GM23338 (cell line): ENCODE results near the gene MPV17. TPM values are rescaled to one million over a fixed set of nuclear protein-coding genes. Genes with fewer than 3 reads are reported as not detected.

ENCODE experiments used
- ATAC-seq: fragments of 200-7000 bp; cut with Tn5 transposase; 3 replicates; pipeline ENCODE4 v1.9.1; 2020
- DNase-seq: peaks from one replicate; pipeline ENCODE4 v3.0.0-alpha.2; 2015; ENCODE audit warnings: low spot score
- H2AFZ ChIP-seq: fragments of 200-600 bp; sonication (generic); 2 replicates; pipeline ENCODE4 v1.8.0; 2016; ENCODE audit warnings: antibody characterized with exemption, mild to moderate bottlenecking, moderate library complexity
- H3F3A ChIP-seq: fragments of 200-600 bp; sonication (generic); replicated peaks from 2 replicates; pipeline ENCODE4 v1.8.0; 2017; ENCODE audit warnings: antibody characterized with exemption, mixed run types, low read depth
- H3K27ac ChIP-seq: fragments of 200-600 bp; sonication (generic); 2 replicates; pipeline ENCODE4 v1.6.1; 2016; ENCODE audit warnings: low read depth
- H3K27me3 ChIP-seq: fragments of 200-600 bp; sonication (generic); 2 replicates; pipeline ENCODE4 v1.8.0; 2016; ENCODE audit warnings: mild to moderate bottlenecking, mixed run types, moderate library complexity; ENCODE audit not compliant: insufficient read depth
- H3K36me3 ChIP-seq: fragments of 200-600 bp; sonication (generic); 2 replicates; pipeline ENCODE4 v1.8.0; 2016; ENCODE audit warnings: mild to moderate bottlenecking; ENCODE audit not compliant: insufficient read depth
- H3K4me1 ChIP-seq: fragments of 200-600 bp; sonication (generic); 2 replicates; pipeline ENCODE4 v1.8.0; 2016; ENCODE audit warnings: mild to moderate bottlenecking, moderate library complexity; ENCODE audit not compliant: insufficient read depth
- H3K4me2 ChIP-seq: fragments of 200-600 bp; sonication (generic); 2 replicates; pipeline ENCODE4 v1.7.1; 2017; ENCODE audit warnings: mixed run types
- H3K4me3 ChIP-seq: fragments of 200-600 bp; sonication (generic); 2 replicates; pipeline ENCODE4 v1.6.1; 2016; ENCODE audit warnings: mixed run types
- H3K79me2 ChIP-seq: fragments of 200-600 bp; sonication (generic); replicated peaks from 2 replicates; pipeline ENCODE4 v1.8.0; 2017; ENCODE audit warnings: mild to moderate bottlenecking; ENCODE audit not compliant: insufficient read depth
- H3K9me2 ChIP-seq: fragments of 200-600 bp; sonication (generic); 2 replicates; pipeline ENCODE4 v1.8.0; 2017; ENCODE audit not compliant: insufficient read depth
- H4K20me1 ChIP-seq: fragments of 200-600 bp; sonication (generic); replicated peaks from 2 replicates; pipeline ENCODE4 v1.8.0; 2017; ENCODE audit warnings: mild to moderate bottlenecking; ENCODE audit not compliant: insufficient read depth
- H3K27ac Mint-ChIP-seq: 2 replicates; pipeline ENCODE4 v1.8.0; 2020; ENCODE audit warnings: inconsistent platforms, mild to moderate bottlenecking, moderate library complexity, mixed read lengths
- H3K27me3 Mint-ChIP-seq: 3 replicates; pipeline ENCODE4 v1.8.0; 2022; ENCODE audit warnings: low read depth, mild to moderate bottlenecking, moderate library complexity, mixed read lengths, inconsistent platforms; ENCODE audit not compliant: insufficient read depth, poor library complexity
- H3K36me3 Mint-ChIP-seq: 3 replicates; pipeline ENCODE4 v1.8.0; 2021; ENCODE audit warnings: low read depth, mild to moderate bottlenecking, inconsistent platforms, moderate library complexity, mixed read lengths
- H3K4me1 Mint-ChIP-seq: 3 replicates; pipeline ENCODE4 v1.8.0; 2020; ENCODE audit warnings: mild to moderate bottlenecking, inconsistent platforms, mixed read lengths
- H3K4me3 Mint-ChIP-seq: 3 replicates; pipeline ENCODE4 v1.8.0; 2021; ENCODE audit warnings: moderate library complexity, mild to moderate bottlenecking, inconsistent platforms, mixed read lengths
- H3K9me3 Mint-ChIP-seq: 3 replicates; pipeline ENCODE4 v1.8.0; 2020; ENCODE audit warnings: moderate library complexity, mild to moderate bottlenecking, inconsistent platforms, mixed read lengths
- CREB1 ChIP-seq: fragments of 250-450 bp; sonication (Bioruptor Pico); IDR thresholded peaks from 2 replicates; pipeline ENCODE4 v1.5.0; 2020; ENCODE audit warnings: low read depth, mild to moderate bottlenecking, moderate library complexity
- CTCF ChIP-seq, 2 experiments: fragments of 200-600 bp in 1 of 2; sonication (generic) in 1 of 2; conservative IDR thresholded peaks; 2 replicates each; pipeline versions ENCODE4 v1.5.1 to v1.6.1; 2016 to 2017; ENCODE audit warnings: antibody characterized with exemption in 2 of 2, low read depth in 2 of 2, mild to moderate bottlenecking in 2 of 2, moderate library complexity in 1 of 2
- ETS1 ChIP-seq: IDR thresholded peaks from 2 replicates; pipeline ENCODE4 v1.6.1; 2016; ENCODE audit warnings: antibody characterized with exemption
- EZH2 ChIP-seq: fragments of 200-600 bp; sonication (generic); IDR thresholded peaks from one replicate; pipeline ENCODE4 v1.8.0; 2017; ENCODE audit warnings: antibody characterized with exemption, mild to moderate bottlenecking, low read depth; ENCODE audit not compliant: unreplicated experiment
- EZH2phosphoT487 ChIP-seq: fragments of 200-600 bp; sonication (generic); IDR thresholded peaks from one replicate; pipeline ENCODE4 v1.8.1; 2018; ENCODE audit warnings: antibody characterized with exemption; ENCODE audit not compliant: unreplicated experiment
- JUNB ChIP-seq: IDR thresholded peaks from one replicate; pipeline ENCODE4 v1.6.1; 2016; ENCODE audit warnings: antibody characterized with exemption; ENCODE audit not compliant: unreplicated experiment
- NANOG ChIP-seq: IDR thresholded peaks from 2 replicates; pipeline ENCODE4 v1.6.1; 2016; ENCODE audit warnings: antibody characterized with exemption, borderline replicate concordance
- POLR2AphosphoS5 ChIP-seq: IDR thresholded peaks from 2 replicates; pipeline ENCODE4 v1.6.1; 2016; ENCODE audit warnings: antibody characterized with exemption, low read depth
- REST ChIP-seq: IDR thresholded peaks from one replicate; pipeline ENCODE4 v1.6.1; 2018; ENCODE audit warnings: antibody characterized with exemption; ENCODE audit not compliant: unreplicated experiment
- STAT1 ChIP-seq: IDR thresholded peaks from one replicate; pipeline ENCODE4 v1.6.1; 2016; ENCODE audit warnings: antibody characterized with exemption; ENCODE audit not compliant: unreplicated experiment
- ZNF114 ChIP-seq: fragments of 250-450 bp; sonication (Bioruptor Pico); IDR thresholded peaks from 2 replicates; pipeline ENCODE4 v1.5.0; 2020; ENCODE audit warnings: mild to moderate bottlenecking, moderate library complexity
- ZNF331 ChIP-seq: fragments of 250-450 bp; sonication (Bioruptor Pico); IDR thresholded peaks from 2 replicates; pipeline ENCODE4 v1.5.0; 2020; ENCODE audit warnings: low read depth, mild to moderate bottlenecking, moderate library complexity
- ZNF462 ChIP-seq: fragments of 250-450 bp; sonication (Bioruptor Pico); IDR thresholded peaks from 2 replicates; pipeline ENCODE4 v1.5.0; 2020; ENCODE audit warnings: mild to moderate bottlenecking, moderate library complexity
- polyA plus RNA-seq: library from polyadenylated mRNA; unstranded; fragments of >200 nt; fragmentation: Nextera tagmentation; extraction: Ambion mirVana; gene quantifications from 2 replicates; pipeline ENCODE4 v1.2.1, GENCODE V29; 2016
- total RNA-seq: library from RNA; depleted of rRNA; stranded (reverse); fragments of >200 nt; shearing (Covaris generic); gene quantifications from 2 replicates; pipeline ENCODE4 v1.2.3, GENCODE V29; 2014

Gene MPV17
- total and polyA plus RNA-seq, 2 experiments from 2014 or later, result 52.5 to 94.2 TPM

GRCh38 chr2:27308359-27308881 is 14.5 kb downstream of the MPV17 start, which contains the start of gene UCN:
UCN (minus strand) TSS chr2:27308445; CDS start chr2:27307895, 550 bp downstream.
- H3K4me3 Mint-ChIP-seq, result peak within 1 kb of the TSS; percentile 60
- Histone ChIP-seq H4K20me1 (peaks cover 4% of the 10 kb centered on the region; the same call in 1 of the 2 replicates), H2AFZ (peak within 1 kb of the TSS; percentile 94; the same call in 1 of the 2 replicates), H3F3A (0 out of 2 replicates have a peak, but pooled peaks cover 6% of the 10 kb centered on the region), H3K27me3 (peaks cover 57% of the 10 kb centered on the region), H3K36me3 (no peaks in the 10 kb centered on the region), H3K9me2 (no peaks in the 10 kb centered on the region), H3K27ac (no peak within 1 kb of the TSS), H3K4me3 (peak within 1 kb of the TSS; percentile 55), H3K79me2 (no peaks in the 10 kb centered on the region), H3K4me2 (peak within 1 kb of the TSS; percentile 84), H3K4me1 (peaks cover 9% of the 10 kb centered on the region; the same call in 1 of the 2 replicates)
- peak; percentile 83 for DNase-seq
- peak; percentile 59 for ATAC-seq
- no peak within 1 kb of the TSS for H3K27ac Mint-ChIP-seq
- TF ChIP-seq ZNF331, result no peak
- TF ChIP-seq STAT1, result no peak
- no peak for TF ChIP-seq EZH2phosphoT487
- TF ChIP-seq EZH2, result peak; percentile 32
- no peak for TF ChIP-seq CTCF (conservative IDR thresholded peaks at IDR 0.05; ENCODE audit: low read depth in 2 of 2)
- TF ChIP-seq JUNB, result no peak
- no peak for TF ChIP-seq NANOG
- no peak for TF ChIP-seq ZNF114 (CRISPR knock-in tag)
- TF ChIP-seq ZNF462 (CRISPR knock-in tag), result no peak
- no peak for TF ChIP-seq POLR2AphosphoS5
- no peak for TF ChIP-seq ETS1
- no peak for TF ChIP-seq CREB1 (CRISPR knock-in tag)
- TF ChIP-seq REST, result peak; percentile 97
- H3K9me3 Mint-ChIP-seq, result no peaks in the 10 kb centered on the region
- peaks cover 2% of the 10 kb centered on the region; the same call in 2 of the 3 replicates for H3K4me1 Mint-ChIP-seq
- H3K27me3 Mint-ChIP-seq, result peaks cover 54% of the 10 kb centered on the region
- H3K36me3 Mint-ChIP-seq, result peaks cover 5% of the 10 kb centered on the region; the same call in 1 of the 3 replicates
